PC-3 (cell line): ENCODE measurements around the gene VWA1.

Experiments used
- EZH2phosphoT487 ChIP-seq: fragments of 300-600 bp; sonication (generic); IDR thresholded peaks from 2 replicates; pipeline ENCODE4 v1.6.1; 2018; ENCODE audit warnings: mild to moderate bottlenecking, antibody characterized with exemption, low read length, borderline replicate concordance
- TF ChIP-seq, protein P1 (sequence below): fragments of 300-600 bp; sonication (generic); conservative IDR thresholded peaks from 2 replicates; pipeline ENCODE4 v1.5.1; 2017; ENCODE audit warnings: antibody characterized with exemption, low read depth, mild to moderate bottlenecking, low read length

- TF ChIP-seq, protein P1, sequence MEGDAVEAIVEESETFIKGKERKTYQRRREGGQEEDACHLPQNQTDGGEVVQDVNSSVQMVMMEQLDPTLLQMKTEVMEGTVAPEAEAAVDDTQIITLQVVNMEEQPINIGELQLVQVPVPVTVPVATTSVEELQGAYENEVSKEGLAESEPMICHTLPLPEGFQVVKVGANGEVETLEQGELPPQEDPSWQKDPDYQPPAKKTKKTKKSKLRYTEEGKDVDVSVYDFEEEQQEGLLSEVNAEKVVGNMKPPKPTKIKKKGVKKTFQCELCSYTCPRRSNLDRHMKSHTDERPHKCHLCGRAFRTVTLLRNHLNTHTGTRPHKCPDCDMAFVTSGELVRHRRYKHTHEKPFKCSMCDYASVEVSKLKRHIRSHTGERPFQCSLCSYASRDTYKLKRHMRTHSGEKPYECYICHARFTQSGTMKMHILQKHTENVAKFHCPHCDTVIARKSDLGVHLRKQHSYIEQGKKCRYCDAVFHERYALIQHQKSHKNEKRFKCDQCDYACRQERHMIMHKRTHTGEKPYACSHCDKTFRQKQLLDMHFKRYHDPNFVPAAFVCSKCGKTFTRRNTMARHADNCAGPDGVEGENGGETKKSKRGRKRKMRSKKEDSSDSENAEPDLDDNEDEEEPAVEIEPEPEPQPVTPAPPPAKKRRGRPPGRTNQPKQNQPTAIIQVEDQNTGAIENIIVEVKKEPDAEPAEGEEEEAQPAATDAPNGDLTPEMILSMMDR, result no peak
- no peak for TF ChIP-seq EZH2phosphoT487
Measured at GRCh38 chr1:1460540-1461130, 25.1 kb downstream of the VWA1 start.
